Endothelial cell of umbilical vein (primary cell): ENCODE results near the gene SNAP25. TPM values are rescaled to one million over a fixed set of nuclear protein-coding genes. Genes with fewer than 3 reads are reported as not detected.

Source experiments
- BruUV-seq: library from RNA; stranded (reverse); fragments of 400-500 nt; replicated peaks from 2 replicates; lab custom pipeline; 2021; lab: Mats Ljungman, UMichigan
- CTCF ChIA-PET: fragments of 300-600, 350-600 bp; sonication (Branson Sonifier 250); formaldehyde crosslinking; loops from one replicate; lab custom pipeline; 2021; ENCODE audit warnings: antibody characterized with exemption, inconsistent platforms; lab: Charles Lee
- POLR2A ChIA-PET: fragments of 300-600, 350-600 bp; sonication (Branson Sonifier 250); formaldehyde crosslinking; loops from one replicate; lab custom pipeline; 2021; ENCODE audit warnings: antibody characterized with exemption, inconsistent platforms; lab: Charles Lee
- DNase-seq: peaks from one replicate; pipeline ENCODE4 v3.0.0-alpha.2; 2011; ENCODE audit warnings: low read depth, low spot score
- FAIRE-seq: peaks from 2 replicates; lab custom pipeline; 2011; peaks lifted over from hg19 to GRCh38; lab: Jason Lieb, UNC
- H2AFZ ChIP-seq: 2 replicates; pipeline ENCODE4 v1.6.0; 2012; ENCODE audit warnings: low read depth, low read length, control low read depth, inconsistent platforms
- H3K27ac ChIP-seq: 2 replicates; pipeline ENCODE4 v1.5.1; 2011; ENCODE audit warnings: low read depth, mild to moderate bottlenecking, control low read depth, low read length, moderate library complexity; ENCODE audit not compliant: insufficient read depth
- H3K27me3 ChIP-seq, 2 experiments: 2 replicates each; pipeline versions ENCODE4 v1.6.0 to v1.6.1; 2011; ENCODE audit warnings: low read length in 2 of 2, mixed read lengths in 1 of 2; ENCODE audit not compliant: control insufficient read depth in 2 of 2, insufficient read depth in 2 of 2
- H3K36me3 ChIP-seq, 2 experiments: 2 replicates in 1 of 2; 3 replicates in 1 of 2; pipeline ENCODE4 v1.5.1; 2011; ENCODE audit warnings: low read length in 2 of 2, mild to moderate bottlenecking in 1 of 2, moderate library complexity in 1 of 2; ENCODE audit not compliant: control insufficient read depth in 2 of 2, insufficient read depth in 2 of 2; ENCODE audit errors: extremely low read depth in 1 of 2
- H3K4me1 ChIP-seq: 3 replicates; pipeline ENCODE4 v1.5.1; 2011; ENCODE audit warnings: mild to moderate bottlenecking, low read length; ENCODE audit not compliant: control insufficient read depth, insufficient read depth; ENCODE audit errors: extremely low read depth
- H3K4me2 ChIP-seq: 2 replicates; pipeline ENCODE4 v1.6.1; 2011; ENCODE audit warnings: low read length, control low read depth, mixed read lengths; ENCODE audit not compliant: insufficient read depth
- H3K4me3 ChIP-seq, 3 experiments: fragments of 200-600 bp in 1 of 3; sonication (generic), shearing (Covaris generic) in 1 of 3; replicated peaks in 1 of 3; 2 replicates each; pipeline ENCODE4 v1.5.1; 2011 to 2016; ENCODE audit warnings: control low read depth in 3 of 3, low read length in 3 of 3, mild to moderate bottlenecking in 2 of 3, inconsistent platforms in 1 of 3, low read depth in 1 of 3, moderate library complexity in 1 of 3; ENCODE audit not compliant: insufficient read depth in 1 of 3
- H3K79me2 ChIP-seq: 2 replicates; pipeline ENCODE4 v1.6.0; 2012; ENCODE audit warnings: low read length, inconsistent platforms; ENCODE audit not compliant: control insufficient read depth, insufficient read depth
- H3K9ac ChIP-seq: replicated peaks from 2 replicates; pipeline ENCODE3; 2011; ENCODE audit warnings: low read length, control low read depth; ENCODE audit not compliant: insufficient read depth; ENCODE audit errors: extremely low read depth
- H3K9me1 ChIP-seq: replicated peaks from 3 replicates; pipeline ENCODE4 v1.6.0; 2011; ENCODE audit warnings: mild to moderate bottlenecking, low read length; ENCODE audit not compliant: control insufficient read depth, insufficient read depth; ENCODE audit errors: extremely low read depth
- H3K9me3 ChIP-seq: replicated peaks from 2 replicates; pipeline ENCODE4 v1.5.1; 2012; ENCODE audit warnings: low read length, inconsistent platforms; ENCODE audit not compliant: control insufficient read depth, insufficient read depth
- H4K20me1 ChIP-seq: replicated peaks from 2 replicates; pipeline ENCODE3; 2011; ENCODE audit warnings: mild to moderate bottlenecking, low read length; ENCODE audit not compliant: control insufficient read depth, insufficient read depth; ENCODE audit errors: extremely low read depth
- EZH2 ChIP-seq: IDR thresholded peaks from 2 replicates; pipeline ENCODE4 v1.6.1; 2012; ENCODE audit warnings: borderline replicate concordance, low read depth, mild to moderate bottlenecking, moderate library complexity, low read length, inconsistent platforms; ENCODE audit not compliant: severe bottlenecking
- FOS ChIP-seq: IDR thresholded peaks from 2 replicates; pipeline ENCODE4 v1.6.1; 2011; ENCODE audit warnings: mild to moderate bottlenecking, low read length, moderate library complexity, borderline replicate concordance; ENCODE audit not compliant: insufficient read depth
- GATA2 ChIP-seq: IDR thresholded peaks from 2 replicates; pipeline ENCODE4 v1.7.0; 2011; ENCODE audit warnings: low read depth, mild to moderate bottlenecking, moderate library complexity, mixed read lengths, low read length; ENCODE audit not compliant: insufficient read length, insufficient read depth
- JUN ChIP-seq: IDR thresholded peaks from 2 replicates; pipeline ENCODE4 v1.6.1; 2011; ENCODE audit warnings: borderline replicate concordance, low read depth; ENCODE audit not compliant: insufficient read length, insufficient read depth
- MYC ChIP-seq: IDR thresholded peaks from one replicate; pipeline ENCODE4 v1.6.1; 2011; ENCODE audit warnings: mild to moderate bottlenecking, low read depth, low read length
- POLR2A ChIP-seq: IDR thresholded peaks from 2 replicates; pipeline ENCODE4 v1.6.1; 2012; ENCODE audit warnings: low read depth, mild to moderate bottlenecking, control low read depth, low read length
- POLR2AphosphoS5 ChIP-seq: IDR thresholded peaks from 2 replicates; pipeline ENCODE4 v1.6.1; 2012; ENCODE audit warnings: low read depth, mild to moderate bottlenecking, control low read depth, low read length, moderate library complexity; ENCODE audit not compliant: insufficient read depth
- dilution Hi-C: fragments of 300-500 bp; cut with MboI; formaldehyde crosslinking; loops from one replicate; pipeline ENCODE4 v1.15.0; 2019; ENCODE audit warnings: low sequenced_read_pairs; ENCODE audit not compliant: extremely low pct_ligation_motif_present
- intact Hi-C: fragments of 100-400 bp; cut with micrococcal nuclease; formaldehyde crosslinking; loops from one replicate; pipeline ENCODE4 v1.10.0; 2022
- polyA plus RNA-seq, 4 experiments: library from polyadenylated mRNA; depleted of rRNA in 3 of 4; stranded (reverse) in 3 of 4; unstranded in 1 of 4; fragments of >200 nt; gene quantifications; 2 replicates each; pipeline versions ENCODE4 v1.2.1 to v1.2.3, GENCODE V29; 2011 to 2012; ENCODE audit warnings: missing spikeins in 1 of 4
- total RNA-seq: library from RNA; stranded (reverse); gene quantifications from 2 replicates; pipeline ENCODE4 v1.2.3, GENCODE V29; 2021
- TF ChIP-seq, protein P1 (sequence below), 2 donors: IDR thresholded peaks; 1 replicate in 1 of 2; 2 replicates in 1 of 2; pipeline ENCODE4 v1.5.1; 2011; ENCODE audit warnings: low read length in 2 of 2, mild to moderate bottlenecking in 2 of 2, moderate library complexity in 2 of 2, control low read depth in 1 of 2, inconsistent platforms in 1 of 2, low read depth in 1 of 2; ENCODE audit not compliant: insufficient read depth in 1 of 2; ENCODE audit errors: extremely low read depth in 1 of 2
- TF ChIP-seq, protein P2 (sequence below): IDR thresholded peaks from 2 replicates; pipeline ENCODE4 v1.6.1; 2011; ENCODE audit not compliant: insufficient read depth, insufficient read length

SNAP25 gene
- total and polyA plus RNA-seq, 2 donors (not counting 3 experiments of a cell fraction or from before 2014, with no cell fraction given) = 3.9 to 4.4 TPM

DNA sequence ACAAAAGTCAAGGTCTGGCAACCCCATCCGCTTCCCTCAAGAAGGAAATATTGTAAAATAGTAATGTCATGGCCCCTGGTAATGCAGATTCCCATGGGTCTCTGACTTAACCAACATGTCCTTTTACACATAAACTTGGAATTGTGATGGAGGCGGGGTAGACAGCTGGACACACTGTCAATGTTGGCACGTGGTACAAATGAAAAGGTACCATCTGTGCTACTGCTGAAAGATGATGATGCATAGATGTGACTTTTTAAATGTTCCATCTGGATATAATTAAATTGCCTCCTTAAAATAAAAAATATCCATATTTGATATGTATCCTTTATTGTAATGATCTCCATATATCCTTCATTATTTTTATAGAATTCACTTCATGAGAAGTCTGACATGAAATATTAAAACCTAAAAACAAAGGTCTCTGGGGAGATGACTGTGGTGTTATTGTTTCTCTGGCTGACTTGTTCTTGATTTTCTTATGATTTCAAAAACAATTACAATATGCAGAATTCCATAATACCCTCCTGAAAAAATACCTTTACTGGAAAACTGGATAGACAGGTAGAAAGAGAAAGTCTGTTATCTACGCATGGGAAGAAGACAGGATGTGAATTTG lies 110.9 kb downstream of the SNAP25 start:
- no peak for FAIRE-seq
- no TSS peak for BruUV-seq
- intact Hi-C loops = no loop called here

More for the DNA sequence above, 110.9 kb downstream of the SNAP25 start:
- H3K4me1 ChIP-seq = no peaks in the 10 kb centered on the region
- H3K4me2 ChIP-seq = no peak overlapping the region
- DNase-seq = no peak
- H3K4me3 ChIP-seq = no peak overlapping the region
- no peaks in the 10 kb centered on the region for H3K27me3 ChIP-seq
- H2AFZ ChIP-seq = no peak overlapping the region
- no peak overlapping the region for H3K27ac ChIP-seq
- H3K9ac ChIP-seq = no peak overlapping the region
- no peaks in the 10 kb centered on the region for H3K79me2 ChIP-seq
- H4K20me1 ChIP-seq = no peaks in the 10 kb centered on the region
- H3K9me1 ChIP-seq = no peaks in the 10 kb centered on the region
- TF ChIP-seq, protein P1, sequence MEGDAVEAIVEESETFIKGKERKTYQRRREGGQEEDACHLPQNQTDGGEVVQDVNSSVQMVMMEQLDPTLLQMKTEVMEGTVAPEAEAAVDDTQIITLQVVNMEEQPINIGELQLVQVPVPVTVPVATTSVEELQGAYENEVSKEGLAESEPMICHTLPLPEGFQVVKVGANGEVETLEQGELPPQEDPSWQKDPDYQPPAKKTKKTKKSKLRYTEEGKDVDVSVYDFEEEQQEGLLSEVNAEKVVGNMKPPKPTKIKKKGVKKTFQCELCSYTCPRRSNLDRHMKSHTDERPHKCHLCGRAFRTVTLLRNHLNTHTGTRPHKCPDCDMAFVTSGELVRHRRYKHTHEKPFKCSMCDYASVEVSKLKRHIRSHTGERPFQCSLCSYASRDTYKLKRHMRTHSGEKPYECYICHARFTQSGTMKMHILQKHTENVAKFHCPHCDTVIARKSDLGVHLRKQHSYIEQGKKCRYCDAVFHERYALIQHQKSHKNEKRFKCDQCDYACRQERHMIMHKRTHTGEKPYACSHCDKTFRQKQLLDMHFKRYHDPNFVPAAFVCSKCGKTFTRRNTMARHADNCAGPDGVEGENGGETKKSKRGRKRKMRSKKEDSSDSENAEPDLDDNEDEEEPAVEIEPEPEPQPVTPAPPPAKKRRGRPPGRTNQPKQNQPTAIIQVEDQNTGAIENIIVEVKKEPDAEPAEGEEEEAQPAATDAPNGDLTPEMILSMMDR (IDR thresholded peaks at IDR 0.05; ENCODE audit: extremely low read depth in 1 of 2, insufficient read depth in 1 of 2, low read depth in 1 of 2, low read length in 2 of 2) = no peak
- no peak for TF ChIP-seq GATA2
- TF ChIP-seq FOS = no peak
- TF ChIP-seq EZH2 = no peak
- TF ChIP-seq, protein P2, sequence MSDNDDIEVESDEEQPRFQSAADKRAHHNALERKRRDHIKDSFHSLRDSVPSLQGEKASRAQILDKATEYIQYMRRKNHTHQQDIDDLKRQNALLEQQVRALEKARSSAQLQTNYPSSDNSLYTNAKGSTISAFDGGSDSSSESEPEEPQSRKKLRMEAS = no peak
- no peak for TF ChIP-seq MYC
- TF ChIP-seq POLR2A = no peak
- no peak for TF ChIP-seq POLR2AphosphoS5
- TF ChIP-seq JUN = no peak
- ChIA-PET POLR2A (no interaction called here), CTCF (no interaction called here)
- no peaks in the 10 kb centered on the region for H3K36me3 ChIP-seq
- dilution Hi-C loops = no loop called here
- no peaks in the 10 kb centered on the region for H3K9me3 ChIP-seq
